Measurements from ENCODE around the gene MRTFA.

- TF ChIP-seq CTCF (IDR thresholded peaks at IDR 0.05): no peak
- TF ChIP-seq POLR2A (IDR thresholded peaks at IDR 0.05): no peak
These were observed 117.7 kb downstream of the MRTFA start for GRCh38 chr22:40518840-40519239.

All from right lobe of liver (tissue), 4 donors.